ENCODE data around the gene WDR19.

Gene WDR19

DNA sequence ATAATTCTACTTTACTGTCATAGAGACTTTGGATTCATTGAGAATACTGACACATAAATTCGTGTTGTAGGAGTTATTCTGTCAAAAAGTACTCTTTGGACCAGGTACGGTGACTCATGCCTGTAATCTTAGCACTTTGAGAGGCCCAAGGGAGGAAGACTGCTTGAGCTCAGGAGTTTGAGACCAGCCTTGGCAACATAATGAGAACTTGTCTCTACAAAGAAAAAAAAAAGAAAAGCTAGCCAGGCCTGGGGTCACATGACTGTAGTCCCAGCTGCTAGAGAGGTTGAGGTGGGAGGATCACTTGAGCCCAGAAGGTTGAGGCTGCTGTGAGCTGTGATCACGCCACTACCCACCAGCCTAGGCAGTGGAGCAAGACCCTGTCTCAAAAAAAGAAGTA lies 54.9 kb downstream of the WDR19 start:
- no peaks in the 10 kb centered on the region for H3K36me3 ChIP-seq (ENCODE audit: insufficient read depth)
- no peaks in the 10 kb centered on the region for H3K79me2 ChIP-seq (ENCODE audit: insufficient read depth, low read depth)
- no peaks in the 10 kb centered on the region for H3K27me3 ChIP-seq (ENCODE audit: insufficient read depth, low read depth)
- no peak overlapping the region for H3K27ac ChIP-seq
- H3K4me3 ChIP-seq (IDR thresholded peaks at IDR 0.05; ENCODE audit: insufficient read depth, low read depth, low read length): no peak overlapping the region
- H4K20me1 ChIP-seq (ENCODE audit: insufficient read depth): no peaks in the 10 kb centered on the region
- no peak overlapping the region for H2AFZ ChIP-seq (ENCODE audit: low read depth)
- no peak overlapping the region for H3K9ac ChIP-seq
- TF ChIP-seq, protein P1, sequence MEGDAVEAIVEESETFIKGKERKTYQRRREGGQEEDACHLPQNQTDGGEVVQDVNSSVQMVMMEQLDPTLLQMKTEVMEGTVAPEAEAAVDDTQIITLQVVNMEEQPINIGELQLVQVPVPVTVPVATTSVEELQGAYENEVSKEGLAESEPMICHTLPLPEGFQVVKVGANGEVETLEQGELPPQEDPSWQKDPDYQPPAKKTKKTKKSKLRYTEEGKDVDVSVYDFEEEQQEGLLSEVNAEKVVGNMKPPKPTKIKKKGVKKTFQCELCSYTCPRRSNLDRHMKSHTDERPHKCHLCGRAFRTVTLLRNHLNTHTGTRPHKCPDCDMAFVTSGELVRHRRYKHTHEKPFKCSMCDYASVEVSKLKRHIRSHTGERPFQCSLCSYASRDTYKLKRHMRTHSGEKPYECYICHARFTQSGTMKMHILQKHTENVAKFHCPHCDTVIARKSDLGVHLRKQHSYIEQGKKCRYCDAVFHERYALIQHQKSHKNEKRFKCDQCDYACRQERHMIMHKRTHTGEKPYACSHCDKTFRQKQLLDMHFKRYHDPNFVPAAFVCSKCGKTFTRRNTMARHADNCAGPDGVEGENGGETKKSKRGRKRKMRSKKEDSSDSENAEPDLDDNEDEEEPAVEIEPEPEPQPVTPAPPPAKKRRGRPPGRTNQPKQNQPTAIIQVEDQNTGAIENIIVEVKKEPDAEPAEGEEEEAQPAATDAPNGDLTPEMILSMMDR (conservative IDR thresholded peaks at IDR 0.05; ENCODE audit: low read depth, low read length): no peak
- H3K4me1 ChIP-seq (ENCODE audit: low read depth, poor library complexity, severe bottlenecking): no peaks in the 10 kb centered on the region
- H3K4me2 ChIP-seq: no peak overlapping the region

DNA sequence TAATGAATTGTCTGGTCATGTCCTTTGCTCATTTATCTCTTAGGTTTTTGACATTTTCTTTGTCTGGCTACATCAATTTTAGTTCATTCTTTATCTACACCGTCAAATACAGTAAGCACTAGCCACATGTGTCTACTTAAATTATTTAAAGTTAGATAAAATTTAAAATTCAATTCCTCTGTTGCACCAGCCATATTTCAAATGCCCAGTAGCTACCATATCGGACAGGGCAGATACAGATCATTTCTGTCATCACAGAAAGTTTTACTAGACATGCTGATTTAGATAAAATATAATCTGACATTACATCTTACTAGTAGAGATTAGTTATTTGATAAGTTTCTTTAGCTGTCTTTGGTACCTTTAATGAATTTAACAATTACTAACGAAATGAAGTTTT lies 61.1 kb downstream of the WDR19 start:
- TF ChIP-seq, protein P1 (conservative IDR thresholded peaks at IDR 0.05; ENCODE audit: low read depth, low read length): no peak
- no peaks in the 10 kb centered on the region for H3K4me1 ChIP-seq (ENCODE audit: low read depth, poor library complexity, severe bottlenecking)
- no peaks in the 10 kb centered on the region for H3K27me3 ChIP-seq (ENCODE audit: insufficient read depth, low read depth)
- no peaks in the 10 kb centered on the region for H3K36me3 ChIP-seq (ENCODE audit: insufficient read depth)
- H3K27ac ChIP-seq: no peak overlapping the region
- no peak overlapping the region for H3K4me2 ChIP-seq
- H4K20me1 ChIP-seq (ENCODE audit: insufficient read depth): no peaks in the 10 kb centered on the region
- no peak overlapping the region for H2AFZ ChIP-seq (ENCODE audit: low read depth)
- H3K9ac ChIP-seq: no peak overlapping the region
- no peaks in the 10 kb centered on the region for H3K79me2 ChIP-seq (ENCODE audit: insufficient read depth, low read depth)
- no peak overlapping the region for H3K4me3 ChIP-seq (IDR thresholded peaks at IDR 0.05; ENCODE audit: insufficient read depth, low read depth, low read length)

DNA sequence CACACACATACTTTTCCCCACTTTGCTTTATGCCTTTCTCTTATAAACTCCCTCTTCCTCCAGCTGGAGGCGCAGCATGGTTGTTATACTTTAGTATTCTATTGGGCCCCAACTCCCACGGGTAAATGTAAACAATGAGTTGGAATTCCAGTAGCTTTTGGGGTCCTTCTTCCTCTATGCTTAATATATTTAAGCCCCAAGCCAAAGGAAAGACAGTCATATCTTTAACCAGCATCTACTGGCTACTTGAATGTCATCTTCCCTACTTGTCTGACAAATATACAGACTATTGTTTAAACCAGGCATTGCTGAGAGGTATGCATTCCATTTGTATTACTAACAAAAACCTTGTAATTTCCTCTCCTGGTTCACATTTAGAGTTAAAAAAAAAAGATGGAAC lies 72.9 kb downstream of the WDR19 start:
- Histone ChIP-seq H3K36me3 (ENCODE audit: insufficient read depth) (no peaks in the 10 kb centered on the region), H3K79me2 (ENCODE audit: insufficient read depth, low read depth) (no peaks in the 10 kb centered on the region), H3K27ac (no peak overlapping the region), H3K27me3 (ENCODE audit: insufficient read depth, low read depth) (no peaks in the 10 kb centered on the region), H3K4me3 (IDR thresholded peaks at IDR 0.05; ENCODE audit: insufficient read depth, low read depth, low read length) (no peak overlapping the region), H3K4me2 (no peak overlapping the region), H4K20me1 (ENCODE audit: insufficient read depth) (no peaks in the 10 kb centered on the region), H3K4me1 (ENCODE audit: low read depth, poor library complexity, severe bottlenecking) (no peaks in the 10 kb centered on the region), H2AFZ (ENCODE audit: low read depth) (no peak overlapping the region), H3K9ac (no peak overlapping the region)
- TF ChIP-seq, protein P1 (conservative IDR thresholded peaks at IDR 0.05; ENCODE audit: low read depth, low read length): no peak

DNA sequence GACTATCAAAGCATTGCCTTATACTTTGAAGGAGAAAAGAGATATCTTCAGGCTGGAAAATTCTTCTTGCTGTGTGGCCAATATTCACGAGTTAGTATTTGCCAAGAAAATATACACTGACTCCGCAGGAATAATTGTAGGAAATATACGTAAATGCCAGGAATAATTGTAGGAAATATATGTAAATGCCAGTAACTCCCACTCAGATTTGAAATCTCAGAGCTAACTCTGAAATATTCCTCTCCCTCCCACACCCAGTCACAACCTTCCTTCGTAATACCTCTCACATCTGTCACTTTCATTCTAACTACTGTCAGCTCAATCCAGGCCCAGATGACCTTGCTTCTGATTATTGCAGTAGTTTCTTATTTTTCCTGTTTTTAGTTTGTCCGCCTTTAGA lies 73.5 kb downstream of the WDR19 start:
- TF ChIP-seq, protein P1 (conservative IDR thresholded peaks at IDR 0.05; ENCODE audit: low read depth, low read length): no peak

More for the DNA sequence above, 73.5 kb downstream of the WDR19 start:
- H3K79me2 ChIP-seq (ENCODE audit: insufficient read depth, low read depth): no peaks in the 10 kb centered on the region
- no peak overlapping the region for H3K4me3 ChIP-seq (IDR thresholded peaks at IDR 0.05; ENCODE audit: insufficient read depth, low read depth, low read length)
- H3K9ac ChIP-seq: no peak overlapping the region
- no peak overlapping the region for H3K27ac ChIP-seq
- H3K4me2 ChIP-seq: no peak overlapping the region
- no peaks in the 10 kb centered on the region for H3K36me3 ChIP-seq (ENCODE audit: insufficient read depth)
- no peaks in the 10 kb centered on the region for H4K20me1 ChIP-seq (ENCODE audit: insufficient read depth)
- H2AFZ ChIP-seq (ENCODE audit: low read depth): no peak overlapping the region
- no peaks in the 10 kb centered on the region for H3K4me1 ChIP-seq (ENCODE audit: low read depth, poor library complexity, severe bottlenecking)
- no peaks in the 10 kb centered on the region for H3K27me3 ChIP-seq (ENCODE audit: insufficient read depth, low read depth)

All from KMS-11 (cell line).